PC-9 (cell line): Measurements from ENCODE around the gene KRT3. TPM values are rescaled to one million over a fixed set of nuclear protein-coding genes. Genes with fewer than 3 reads are reported as not detected.

ENCODE experiments used
- BruUV-seq: library from RNA; stranded (reverse); fragments of 400-500 nt; replicated peaks from 2 replicates; lab custom pipeline; 2021; lab: Mats Ljungman, UMichigan
- CTCF ChIA-PET: fragments of 300-600 bp; sonication (Branson Sonifier 250); formaldehyde crosslinking; loops from one replicate; lab custom pipeline; 2022; ENCODE audit warnings: antibody characterized with exemption; lab: Charles Lee
- POLR2A ChIA-PET: fragments of 300-600 bp; sonication (Branson Sonifier 250); formaldehyde crosslinking; loops from one replicate; lab custom pipeline; 2022; ENCODE audit warnings: antibody characterized with exemption; ENCODE audit not compliant: unreplicated experiment; lab: Charles Lee
- DNase-seq, 2 experiments: peaks; one replicate each; pipeline versions ENCODE4 v3.0.0 to v3.0.0-alpha.2; 2015 to 2022; ENCODE audit warnings: mixed read lengths in 1 of 2
- H2AFZ ChIP-seq: fragments of 200-600 bp; sonication (generic); 2 replicates; pipeline ENCODE4 v1.8.1; 2017; ENCODE audit warnings: antibody characterized with exemption
- H3F3A ChIP-seq: fragments of 200-600 bp; sonication (generic); 2 replicates; pipeline ENCODE4 v1.8.1; 2017; ENCODE audit warnings: antibody characterized with exemption, mild to moderate bottlenecking, low read depth; ENCODE audit not compliant: insufficient read depth
- H3K27ac ChIP-seq: fragments of 200-600 bp; sonication (generic); 2 replicates; pipeline ENCODE4 v1.6.1; 2016; ENCODE audit warnings: mixed run types
- H3K27me3 ChIP-seq: fragments of 200-600 bp; sonication (generic); 2 replicates; pipeline ENCODE4 v1.6.1; 2016; ENCODE audit warnings: low read depth, mixed run types; ENCODE audit not compliant: insufficient read depth
- H3K36me3 ChIP-seq: fragments of 200-600 bp; sonication (generic); 2 replicates; pipeline ENCODE4 v1.6.1; 2016; ENCODE audit warnings: low read depth, mixed run types
- H3K4me1 ChIP-seq: fragments of 200-600 bp; sonication (generic); replicated peaks from 2 replicates; pipeline ENCODE4 v1.6.1; 2016; ENCODE audit warnings: mixed run types; ENCODE audit not compliant: insufficient read depth
- H3K4me2 ChIP-seq: fragments of 200-600 bp; sonication (generic); 2 replicates; pipeline ENCODE4 v1.6.1; 2017; ENCODE audit warnings: mixed run types
- H3K4me3 ChIP-seq: fragments of 200-600 bp; sonication (generic); 2 replicates; pipeline ENCODE4 v1.6.1; 2016; ENCODE audit warnings: mixed run types
- H3K79me2 ChIP-seq: fragments of 200-600 bp; sonication (generic); 2 replicates; pipeline ENCODE4 v1.6.1; 2017; ENCODE audit warnings: low read depth, mixed run types
- H3K9me2 ChIP-seq: fragments of 200-600 bp; sonication (generic); 2 replicates; pipeline ENCODE4 v1.8.1; 2017; ENCODE audit warnings: mild to moderate bottlenecking; ENCODE audit not compliant: insufficient read depth
- H3K9me3 ChIP-seq: fragments of 200-600 bp; sonication (generic); 2 replicates; pipeline ENCODE4 v1.8.1; 2016; ENCODE audit warnings: low read depth; ENCODE audit not compliant: insufficient read depth
- H4K20me1 ChIP-seq: fragments of 200-600 bp; sonication (generic); 2 replicates; pipeline ENCODE4 v1.8.1; 2017; ENCODE audit not compliant: insufficient read depth
- EZH2 ChIP-seq: fragments of 200-600 bp; sonication (generic); IDR thresholded peaks from 2 replicates; pipeline ENCODE4 v1.8.0; 2017; ENCODE audit warnings: antibody characterized with exemption, low read depth
- intact Hi-C: fragments of 100-400 bp; cut with micrococcal nuclease; formaldehyde crosslinking; loops from one replicate; pipeline ENCODE4 v1.10.0; 2022; ENCODE audit not compliant: unreplicated experiment
- total RNA-seq: library from RNA; stranded (reverse); gene quantifications from 2 replicates; pipeline ENCODE4 v1.2.3, GENCODE V29; 2021
- TF ChIP-seq, protein P1 (sequence below): fragments of 200-600 bp; sonication (generic); conservative IDR thresholded peaks from 2 replicates; pipeline ENCODE4 v1.6.1; 2017; ENCODE audit warnings: mixed run types, antibody characterized with exemption, mild to moderate bottlenecking, moderate library complexity

Gene KRT3
- total RNA-seq, 1 experiment from 2014 or later = 0.24 TPM

DNA sequence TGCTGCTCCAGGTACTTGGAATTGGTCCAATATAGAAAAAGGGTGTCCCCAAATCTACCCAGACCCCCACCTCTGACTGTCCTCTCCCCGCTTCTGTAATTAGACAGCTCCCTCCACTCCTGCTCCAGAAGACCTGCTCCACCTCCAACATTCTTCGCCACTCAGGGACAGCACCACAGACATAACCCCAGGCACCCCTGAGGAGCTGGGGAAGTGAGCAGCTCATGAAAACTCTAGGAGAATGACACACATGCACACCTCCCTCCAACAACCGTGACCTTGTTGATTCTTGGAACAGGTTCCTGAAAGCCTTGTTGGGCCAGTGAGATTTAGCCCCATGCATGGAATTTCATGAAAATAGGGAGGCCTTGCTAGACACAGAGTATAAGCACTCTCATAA lies 9.8 kb upstream of the KRT3 start:
- H4K20me1 ChIP-seq = no peaks in the 10 kb centered on the region
- H3K27me3 ChIP-seq = no peaks in the 10 kb centered on the region
- CTCF ChIA-PET = interaction anchor here (0.6 kb wide), 1 partner anchor 37 kb away, joined by 6 read pairs; no protein-coding TSS in a partner anchor
- H3K4me2 ChIP-seq = no peak overlapping the region
- H3K4me3 ChIP-seq = no peak overlapping the region
- no peak overlapping the region for H3K27ac ChIP-seq
- no peaks in the 10 kb centered on the region for H3K9me2 ChIP-seq
- H2AFZ ChIP-seq = no peak overlapping the region
- no peaks in the 10 kb centered on the region for H3K9me3 ChIP-seq
- DNase-seq = peak in 1 of 2 experiments; percentile 47
- H3K36me3 ChIP-seq = no peaks in the 10 kb centered on the region
- intact Hi-C loops = no loop called here
- no TSS peak for BruUV-seq
- POLR2A ChIA-PET = interaction anchor here (0.6 kb wide), 2 partner anchors 455 to 662 kb away, joined by 3 to 8 read pairs; no protein-coding TSS in a partner anchor
- H3K4me1 ChIP-seq = peaks cover 14% of the 10 kb centered on the region
- no peaks in the 10 kb centered on the region for H3K79me2 ChIP-seq
- TF ChIP-seq EZH2 = no peak
- TF ChIP-seq, protein P1, sequence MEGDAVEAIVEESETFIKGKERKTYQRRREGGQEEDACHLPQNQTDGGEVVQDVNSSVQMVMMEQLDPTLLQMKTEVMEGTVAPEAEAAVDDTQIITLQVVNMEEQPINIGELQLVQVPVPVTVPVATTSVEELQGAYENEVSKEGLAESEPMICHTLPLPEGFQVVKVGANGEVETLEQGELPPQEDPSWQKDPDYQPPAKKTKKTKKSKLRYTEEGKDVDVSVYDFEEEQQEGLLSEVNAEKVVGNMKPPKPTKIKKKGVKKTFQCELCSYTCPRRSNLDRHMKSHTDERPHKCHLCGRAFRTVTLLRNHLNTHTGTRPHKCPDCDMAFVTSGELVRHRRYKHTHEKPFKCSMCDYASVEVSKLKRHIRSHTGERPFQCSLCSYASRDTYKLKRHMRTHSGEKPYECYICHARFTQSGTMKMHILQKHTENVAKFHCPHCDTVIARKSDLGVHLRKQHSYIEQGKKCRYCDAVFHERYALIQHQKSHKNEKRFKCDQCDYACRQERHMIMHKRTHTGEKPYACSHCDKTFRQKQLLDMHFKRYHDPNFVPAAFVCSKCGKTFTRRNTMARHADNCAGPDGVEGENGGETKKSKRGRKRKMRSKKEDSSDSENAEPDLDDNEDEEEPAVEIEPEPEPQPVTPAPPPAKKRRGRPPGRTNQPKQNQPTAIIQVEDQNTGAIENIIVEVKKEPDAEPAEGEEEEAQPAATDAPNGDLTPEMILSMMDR = no peak
- peaks cover 10% of the 10 kb centered on the region; the same call in 1 of the 2 replicates for H3F3A ChIP-seq

DNA sequence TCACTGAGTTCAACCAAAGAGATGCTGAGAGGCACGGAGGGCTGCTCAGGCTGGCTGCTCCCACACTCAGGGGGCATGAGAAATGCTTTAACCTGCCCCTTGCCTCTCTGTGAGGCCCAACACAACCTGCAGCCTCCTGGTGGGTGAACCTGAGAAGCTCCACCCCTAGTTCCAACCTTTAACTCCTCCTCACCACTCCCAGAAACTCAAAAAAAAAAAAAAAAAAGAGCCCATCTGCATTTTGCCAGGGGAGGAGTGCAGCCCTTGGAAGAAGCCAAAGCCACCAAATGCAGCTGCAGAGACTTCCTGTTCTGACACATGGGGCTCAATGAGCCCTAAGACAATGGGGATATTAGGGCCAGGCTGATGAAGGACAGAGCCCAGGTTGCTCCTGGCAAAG lies 9.1 kb upstream of the KRT3 start:
- peaks cover 18% of the 10 kb centered on the region; the same call in 1 of the 2 replicates for H3F3A ChIP-seq
- ChIA-PET CTCF (interaction anchor here (0.6 kb wide), 2 partner anchors 38 to 80 kb away, joined by 6 to 19 read pairs; no protein-coding TSS in a partner anchor), POLR2A (interaction anchor here (0.6 kb wide), 2 partner anchors 42 to 661 kb away, joined by 3 read pairs; no protein-coding TSS in a partner anchor)
- no peak overlapping the region for H3K4me2 ChIP-seq
- H3K9me3 ChIP-seq = no peaks in the 10 kb centered on the region
- no peaks in the 10 kb centered on the region for H3K79me2 ChIP-seq
- TF ChIP-seq, protein P1 = no peak
- no peaks in the 10 kb centered on the region for H3K36me3 ChIP-seq
- H2AFZ ChIP-seq = no peak overlapping the region
- no peaks in the 10 kb centered on the region for H4K20me1 ChIP-seq
- intact Hi-C loops = no loop called here
- no peaks in the 10 kb centered on the region for H3K9me2 ChIP-seq
- H3K4me1 ChIP-seq = peaks cover 21% of the 10 kb centered on the region
- peak in 1 of 2 experiments; percentile 63 for DNase-seq
- H3K27ac ChIP-seq = no peak overlapping the region
- BruUV-seq = no TSS peak
- no peaks in the 10 kb centered on the region for H3K27me3 ChIP-seq
- no peak overlapping the region for H3K4me3 ChIP-seq

DNA sequence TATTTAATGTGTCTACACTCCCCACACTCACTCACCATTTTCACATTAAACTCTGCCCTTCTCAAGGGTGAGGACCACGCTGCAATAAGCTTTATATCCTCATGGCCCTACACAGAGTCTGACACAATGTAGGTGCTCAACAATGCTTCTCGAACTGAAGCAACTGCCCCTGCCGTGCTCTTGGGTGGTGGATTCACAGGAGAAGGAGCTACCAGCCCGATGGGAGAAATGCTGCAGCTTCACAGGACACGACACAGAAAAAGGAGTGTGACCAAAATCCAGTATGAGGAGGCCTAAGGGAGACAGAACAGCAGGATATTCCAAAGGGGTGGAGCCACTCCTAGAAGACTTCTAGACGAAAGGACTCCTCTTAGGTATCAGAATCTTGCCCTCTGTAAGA lies 6.5 kb upstream of the KRT3 start:
- no peak for TF ChIP-seq EZH2
- TF ChIP-seq, protein P1 = no peak
- H4K20me1 ChIP-seq = no peaks in the 10 kb centered on the region
- H3K4me2 ChIP-seq = no peak overlapping the region
- no peaks in the 10 kb centered on the region for H3K9me2 ChIP-seq
- POLR2A ChIA-PET = interaction anchor here (0.6 kb wide), 1 partner anchor 85 kb away, joined by 21 read pairs; no protein-coding TSS in a partner anchor
- CTCF ChIA-PET = interaction anchor here (0.5 kb wide), 1 partner anchor 1465 kb away, joined by 4 read pairs; no protein-coding TSS in a partner anchor
- H3K27me3 ChIP-seq = no peaks in the 10 kb centered on the region
- intact Hi-C loops = no loop called here
- peaks cover 45% of the 10 kb centered on the region for H3K4me1 ChIP-seq
- H3F3A ChIP-seq = peaks cover 36% of the 10 kb centered on the region
- H3K9me3 ChIP-seq = no peaks in the 10 kb centered on the region
- no peak overlapping the region for H2AFZ ChIP-seq
- H3K4me3 ChIP-seq = no peak overlapping the region
- BruUV-seq = no TSS peak
- H3K27ac ChIP-seq = no peak overlapping the region
- DNase-seq = no peak
- H3K36me3 ChIP-seq = no peaks in the 10 kb centered on the region
- no peaks in the 10 kb centered on the region for H3K79me2 ChIP-seq
